ENCODE data around the gene ZFYVE1. TPM values are rescaled to one million over a fixed set of nuclear protein-coding genes. Genes with fewer than 3 reads are reported as not detected.

Gene ZFYVE1
- total RNA-seq, 1 donor from 2014 or later, result 38.1 TPM

DNA sequence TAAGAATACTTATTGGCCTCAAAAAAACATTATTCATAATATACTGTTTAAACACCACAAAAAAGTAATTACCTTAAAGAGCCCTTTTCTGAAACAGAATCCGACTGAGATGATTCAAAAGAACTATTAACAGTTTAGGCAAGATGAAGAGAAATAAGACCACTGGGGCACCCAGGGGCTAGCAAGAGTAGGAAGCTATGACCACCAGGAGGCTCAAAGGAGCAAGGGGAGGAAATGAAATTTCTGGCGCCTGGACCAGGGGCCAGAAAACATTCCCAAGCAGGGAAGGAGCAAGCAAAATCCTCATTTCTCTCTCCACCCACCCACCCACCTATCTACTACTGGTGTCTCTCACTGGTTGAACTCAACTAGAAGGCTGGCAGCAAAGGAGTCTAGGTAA lies 106.9 kb downstream of the ZFYVE1 start:
- Mint-ChIP-seq H3K36me3 (ENCODE audit: unreplicated experiment) (no peaks in the 10 kb centered on the region), H3K27me3 (ENCODE audit: unreplicated experiment) (no peaks in the 10 kb centered on the region), H3K4me3 (ENCODE audit: unreplicated experiment) (no peak overlapping the region), H3K27ac (ENCODE audit: unreplicated experiment) (no peak overlapping the region), H3K4me1 (ENCODE audit: unreplicated experiment) (peaks cover 20% of the 10 kb centered on the region), H3K9me3 (ENCODE audit: unreplicated experiment) (no peaks in the 10 kb centered on the region)
- no peak for TF ChIP-seq CTCF (IDR thresholded peaks at IDR 0.05)
- no peak for DNase-seq (ENCODE audit: extremely low spot score, unreplicated experiment)

Other genes with a start within 250 kb of the ZFYVE1 start
- gene DPF3, start 133.0 kb downstream of the ZFYVE1 start, total RNA-seq, result 5.3 and 5.8 TPM in 2 replicates
- gene DCAF4, start 100.6 kb downstream of the ZFYVE1 start, total RNA-seq, result 14.3 and 17.5 TPM in 2 replicates
- 58.6 and 62.7 TPM in 2 replicates for gene RBM25, start 31.4 kb upstream of the ZFYVE1 start, total RNA-seq
- 64.4 and 64.6 TPM in 2 replicates for gene PSEN1, start 109.4 kb upstream of the ZFYVE1 start, total RNA-seq
- gene PAPLN, start 210.4 kb upstream of the ZFYVE1 start, total RNA-seq, result 44.3 and 48.7 TPM in 2 replicates

All from osteocyte (in vitro differentiated cells).